Measurements from ENCODE around the gene TGFB3. TPM values are rescaled to one million over a fixed set of nuclear protein-coding genes. Genes with fewer than 3 reads are reported as not detected.
"Not testable (repeated sequence)": the region's sequence is repeated elsewhere in the genome, so short reads cannot be mapped to it uniquely, and the experiment has no call there.

TGFB3 gene
- total RNA-seq, 1 donor from 2014 or later = 0.91 TPM

DNA sequence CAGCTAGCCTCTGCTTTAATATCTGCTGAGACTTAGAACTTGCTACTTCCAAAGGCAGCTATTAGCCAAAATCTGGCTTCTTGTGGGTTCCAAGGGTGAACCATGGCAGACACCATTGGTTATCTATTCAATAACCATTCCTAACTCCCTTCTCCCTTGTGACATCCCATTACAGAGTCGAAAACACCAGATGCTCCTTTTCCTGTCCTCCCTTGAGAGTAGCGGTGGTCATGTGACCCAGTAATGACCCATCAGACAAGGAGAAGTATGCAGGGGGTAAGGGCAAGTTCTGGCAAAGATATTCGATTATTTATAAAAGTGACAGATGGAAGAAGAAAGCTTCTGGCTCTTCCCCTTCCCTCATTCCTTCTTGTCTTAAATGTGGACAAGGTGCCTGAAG is 20.1 kb downstream of the TGFB3 start:
- intact Hi-C loops (cut with micrococcal nuclease) = no loop called here

DNA sequence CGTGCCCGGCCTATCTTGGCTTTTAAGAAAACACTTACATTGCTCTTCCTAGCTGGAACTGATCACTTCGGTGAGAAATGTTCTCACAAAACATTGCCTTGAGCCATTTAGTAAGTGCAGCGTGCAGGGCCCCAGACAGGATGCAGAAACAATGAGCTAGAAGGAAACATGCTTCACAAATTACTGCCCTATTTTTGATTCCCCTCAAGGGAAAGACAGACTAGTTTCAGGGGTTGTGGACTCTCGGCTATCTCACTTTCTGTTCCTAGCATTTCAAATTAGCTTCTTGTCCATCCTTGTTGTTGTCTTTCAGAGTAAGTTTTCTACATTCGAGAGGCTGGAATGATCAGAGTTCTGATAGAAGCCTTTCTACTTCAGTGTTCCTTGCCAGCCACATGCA is 21.6 kb downstream of the TGFB3 start:
- intact Hi-C loops (cut with micrococcal nuclease) = no loop called here

DNA sequence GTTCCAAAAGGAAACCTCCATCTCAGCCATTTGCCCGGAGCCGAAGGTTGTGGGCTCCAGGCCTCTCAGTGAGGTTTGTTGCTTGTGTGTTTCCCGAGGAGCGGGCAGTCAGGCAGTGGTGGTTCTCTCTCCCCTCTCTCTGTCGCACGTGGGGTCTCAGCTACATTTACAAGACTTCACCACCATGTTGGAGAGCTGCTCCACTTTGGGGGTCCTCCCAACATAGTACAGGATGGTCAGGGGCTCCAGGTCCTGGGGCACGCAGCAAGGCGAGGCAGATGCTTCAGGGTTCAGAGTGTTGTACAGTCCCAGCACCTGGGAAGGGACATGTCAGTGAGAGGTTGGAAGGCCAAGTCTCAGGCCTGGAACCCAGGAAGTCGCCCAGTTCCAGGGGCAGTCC is 22.8 kb downstream of the TGFB3 start:
- intact Hi-C loops (cut with micrococcal nuclease) = no loop called here

DNA sequence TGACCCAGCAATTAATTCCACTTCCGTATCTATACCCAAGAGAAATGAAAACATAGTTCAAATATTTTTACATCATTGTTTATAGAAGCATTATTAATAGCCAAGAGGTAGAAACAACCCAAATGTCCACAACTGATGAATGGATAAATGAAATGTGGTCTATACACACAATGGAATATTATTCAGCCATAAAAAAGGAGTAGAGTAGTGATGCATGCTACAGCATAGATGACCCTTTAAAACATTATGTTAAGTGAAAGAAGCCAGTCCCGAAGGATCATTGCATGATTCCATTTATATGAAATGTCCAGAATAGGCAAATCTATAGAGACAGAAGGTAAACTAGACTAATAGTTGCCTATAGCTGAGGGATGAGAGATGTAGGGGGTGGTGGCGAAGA is 29.3 kb downstream of the TGFB3 start:
- intact Hi-C loops (cut with micrococcal nuclease) = no loop called here

DNA sequence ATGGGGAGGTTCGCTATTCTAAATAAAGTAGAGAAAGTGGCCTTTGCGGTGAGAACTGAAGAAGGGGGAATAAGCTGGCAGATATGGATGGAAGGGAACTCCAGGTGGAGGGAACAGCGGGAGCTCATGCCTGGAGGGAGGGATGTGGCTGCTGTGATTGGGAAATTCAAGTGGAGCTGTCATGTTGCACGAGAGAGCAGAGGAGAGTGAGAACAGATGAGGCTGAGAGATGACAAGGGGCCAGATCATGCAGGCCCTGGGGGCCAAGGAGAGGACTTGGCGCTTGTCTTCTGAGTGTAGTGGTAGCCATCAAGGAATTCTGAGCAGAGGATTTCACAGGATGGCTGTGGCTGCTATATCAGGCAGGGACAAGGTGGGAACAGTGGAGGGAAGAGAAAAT is 35.0 kb downstream of the TGFB3 start:
- intact Hi-C loops (cut with micrococcal nuclease) = no loop called here

DNA sequence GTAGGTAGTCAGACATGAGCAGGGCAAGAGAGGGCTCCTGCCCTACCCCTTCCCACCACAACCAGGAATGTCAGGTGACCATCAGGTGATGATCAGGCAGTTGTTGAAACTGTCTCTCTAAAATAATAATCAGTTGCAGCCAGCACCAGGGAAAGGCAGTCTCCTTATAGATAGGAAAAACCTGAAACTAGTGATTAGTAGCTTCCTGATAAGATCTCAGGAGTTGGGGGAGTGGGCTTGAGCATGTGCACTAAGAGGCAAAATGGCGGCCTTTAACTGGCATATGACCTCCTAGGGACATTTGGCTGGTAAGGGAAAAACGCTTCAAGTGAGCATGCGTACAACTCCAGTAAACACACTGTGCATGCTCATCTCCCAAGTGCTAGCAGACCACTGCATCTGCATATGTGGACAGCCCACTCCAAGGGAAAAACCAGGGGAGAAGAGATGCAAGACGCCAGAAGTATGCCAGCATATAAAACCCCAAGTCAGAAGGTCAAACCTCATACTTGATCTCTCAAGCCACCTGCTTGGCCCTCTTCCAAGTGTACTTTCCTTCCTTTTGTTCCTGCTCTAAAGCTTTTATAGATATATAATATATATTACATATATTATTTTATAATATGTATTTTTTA is 37.1 kb downstream of the TGFB3 start:
- intact Hi-C loops (cut with micrococcal nuclease) = no loop called here

DNA sequence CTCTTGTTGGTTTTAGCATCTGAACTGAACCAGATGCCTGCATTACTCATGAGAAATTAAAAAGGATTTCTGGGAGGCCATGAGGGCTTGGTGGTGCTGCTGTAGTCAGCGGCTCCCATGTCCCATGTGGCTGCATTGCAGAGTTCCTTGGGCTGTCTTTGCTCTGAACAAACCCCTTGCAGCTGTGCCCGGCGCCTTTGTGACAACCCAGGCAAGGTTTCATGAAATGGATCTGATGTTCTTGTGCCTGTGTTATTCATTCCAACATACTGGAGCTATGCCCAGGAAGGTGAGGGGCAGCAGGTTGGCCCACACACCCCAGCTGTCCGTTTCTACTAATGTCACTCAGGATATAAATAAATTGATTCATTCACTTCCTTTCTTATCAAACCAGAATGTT is 40.8 kb downstream of the TGFB3 start:
- intact Hi-C loops (cut with micrococcal nuclease) = no loop called here

DNA sequence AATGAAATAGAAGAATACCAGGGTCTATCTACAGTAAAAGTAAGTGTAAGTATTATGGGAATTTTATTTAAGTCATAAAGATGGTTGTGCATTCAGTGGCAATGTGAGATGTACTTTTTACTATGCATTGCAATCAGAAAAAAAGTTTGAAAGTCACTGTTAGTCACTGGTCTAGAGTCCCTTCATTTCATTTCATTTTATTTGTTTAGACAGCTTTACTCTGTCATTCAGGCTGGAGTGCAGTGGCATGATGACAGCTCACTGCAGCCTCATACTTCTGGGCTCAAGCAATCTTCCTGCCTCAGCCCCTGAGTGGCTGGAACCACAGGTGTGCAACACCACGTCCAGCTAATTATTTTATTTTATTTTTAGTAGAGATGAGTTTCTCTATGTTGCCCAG is 42.6 kb downstream of the TGFB3 start:
- intact Hi-C loops (cut with micrococcal nuclease) = no loop called here

DNA sequence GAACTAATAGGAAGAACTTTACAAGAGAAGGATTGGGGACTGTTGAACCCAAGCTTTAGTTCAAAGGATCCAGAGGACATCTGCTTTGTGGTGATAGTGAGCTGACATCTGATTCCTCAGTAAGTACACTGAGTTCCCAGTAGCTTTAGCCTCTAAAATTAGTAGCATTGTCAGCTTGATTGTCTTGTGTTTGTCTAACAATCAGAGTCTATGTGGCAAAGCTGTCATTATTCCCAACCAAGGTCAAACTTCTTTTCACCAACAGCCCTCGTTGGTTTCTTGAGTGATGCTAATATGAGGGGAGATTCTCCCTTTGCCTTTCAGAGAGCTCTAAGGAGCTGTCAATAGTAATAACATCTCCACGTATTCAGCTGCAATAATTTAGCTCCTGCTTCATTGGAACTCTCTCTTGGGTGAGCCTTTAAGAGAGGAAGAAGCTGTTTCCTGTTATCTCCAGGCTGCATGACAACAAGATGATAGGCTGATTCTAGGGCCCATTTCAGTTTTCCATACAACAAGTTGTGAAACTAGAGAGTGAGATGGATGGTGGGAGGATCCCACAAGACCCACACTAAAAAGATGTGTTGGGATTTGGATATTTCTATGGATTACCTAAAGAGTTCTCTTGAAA is 46.7 kb downstream of the TGFB3 start:
- intact Hi-C loops (cut with micrococcal nuclease) = no loop called here

DNA sequence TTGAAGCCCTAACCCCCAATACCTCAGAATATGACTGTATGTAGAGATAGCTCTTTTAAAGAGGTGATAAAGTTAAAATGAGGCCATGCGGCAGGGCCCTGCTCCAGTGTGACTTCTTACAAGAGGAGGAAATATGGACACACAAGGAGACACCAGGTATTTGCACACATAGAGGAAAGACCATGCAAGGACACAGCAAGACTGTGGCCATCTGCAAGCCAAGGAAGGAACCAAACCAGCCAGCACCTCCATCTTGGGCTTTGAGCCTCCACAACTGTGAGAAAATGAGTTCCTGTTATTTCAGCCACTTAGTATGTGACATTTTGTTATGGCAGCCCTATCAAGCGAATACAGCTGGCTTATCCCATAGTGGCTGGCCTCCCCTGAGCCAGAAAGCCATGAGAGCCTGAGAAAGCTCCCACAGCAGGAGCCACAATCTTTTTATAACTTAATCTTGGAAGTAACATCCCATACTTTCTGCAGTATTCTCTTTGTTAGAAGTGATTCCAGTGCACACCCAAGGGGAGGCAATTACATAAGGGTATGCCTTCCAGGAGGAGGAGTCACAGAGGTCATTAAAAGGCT is 48.0 kb downstream of the TGFB3 start:
- intact Hi-C loops (cut with micrococcal nuclease) = no loop called here

DNA sequence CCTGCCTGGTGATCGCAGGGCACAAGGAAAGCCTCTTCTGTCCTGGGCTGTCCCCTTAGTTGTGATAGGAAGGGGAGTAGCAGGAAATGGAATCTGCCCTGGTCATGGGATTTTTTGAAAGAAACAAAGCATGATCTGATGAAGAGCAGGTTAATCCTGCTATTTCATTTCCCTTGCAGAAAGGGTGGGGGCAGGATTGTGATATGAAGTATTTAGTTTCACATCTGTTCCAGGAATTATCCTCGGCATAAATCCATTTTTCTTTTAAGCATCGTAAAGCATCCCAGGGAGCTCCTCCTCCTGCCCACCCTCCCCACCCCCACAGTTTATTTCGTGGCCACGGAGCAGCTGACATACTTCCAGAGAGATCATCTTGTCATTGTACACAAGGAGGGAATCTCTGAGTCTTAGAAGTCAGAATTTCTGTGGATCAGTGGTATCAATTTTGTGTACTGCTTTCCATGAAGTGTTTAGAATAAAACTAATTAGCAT is 53.1 kb downstream of the TGFB3 start:
- intact Hi-C loops (cut with micrococcal nuclease) = no loop called here

DNA sequence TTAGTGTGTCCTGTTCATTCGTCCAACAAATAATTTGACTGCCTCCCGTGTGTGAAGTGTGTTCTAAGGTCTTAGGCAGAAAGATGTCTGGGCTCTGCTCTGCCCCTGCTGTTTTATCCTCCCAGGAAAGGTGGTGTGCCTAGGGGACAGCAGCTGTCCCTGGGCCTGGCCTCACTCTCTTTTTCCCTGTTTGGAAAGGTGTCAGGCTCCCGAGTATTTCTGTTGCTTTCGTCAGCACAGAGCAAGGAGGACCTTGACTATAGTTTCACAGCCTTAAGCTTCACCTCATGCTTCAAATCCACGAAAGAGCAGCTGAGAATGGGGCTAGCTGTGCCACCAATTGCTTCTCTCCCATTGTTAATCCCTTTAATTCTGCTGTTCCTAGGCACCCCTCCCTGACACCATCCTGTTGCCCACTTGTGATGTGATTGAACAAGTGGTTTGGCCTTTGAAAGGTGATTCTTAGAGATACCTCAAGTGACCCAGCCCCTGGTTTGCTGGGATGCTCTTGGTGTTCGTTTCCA is 54.2 kb downstream of the TGFB3 start:
- intact Hi-C loops (cut with micrococcal nuclease) = no loop called here

DNA sequence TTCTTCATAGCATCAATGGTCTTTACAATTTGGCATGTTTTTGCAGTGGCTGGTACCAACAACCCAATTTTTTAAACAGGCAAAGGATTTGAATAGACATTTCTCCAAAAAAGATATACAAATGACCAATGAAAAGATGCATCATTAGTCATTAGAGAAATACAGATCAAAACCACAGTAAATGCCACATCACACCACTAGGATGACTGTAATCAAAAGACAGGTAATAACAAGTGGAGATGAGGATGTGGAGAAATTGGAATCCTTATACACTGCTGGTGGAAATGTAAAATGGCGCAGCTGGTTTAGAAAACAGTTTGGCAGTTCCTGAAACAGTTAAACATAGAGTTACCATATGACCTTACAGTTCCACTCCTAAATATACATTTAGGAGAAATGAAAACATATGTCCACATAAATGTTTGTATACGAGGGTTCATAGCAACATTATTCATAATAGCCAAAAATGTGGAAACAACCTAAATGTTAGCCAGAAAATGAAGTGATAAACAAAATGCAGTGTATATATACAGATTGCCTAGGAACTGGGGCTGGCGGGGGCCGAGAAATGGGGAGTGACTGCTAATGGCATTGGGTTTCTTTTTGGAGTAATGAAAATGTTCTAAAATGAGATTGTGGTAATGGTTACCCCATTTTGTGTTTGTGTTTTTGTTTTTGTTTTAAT is 55.2 kb downstream of the TGFB3 start:
- intact Hi-C loops (cut with micrococcal nuclease) = no loop called here

DNA sequence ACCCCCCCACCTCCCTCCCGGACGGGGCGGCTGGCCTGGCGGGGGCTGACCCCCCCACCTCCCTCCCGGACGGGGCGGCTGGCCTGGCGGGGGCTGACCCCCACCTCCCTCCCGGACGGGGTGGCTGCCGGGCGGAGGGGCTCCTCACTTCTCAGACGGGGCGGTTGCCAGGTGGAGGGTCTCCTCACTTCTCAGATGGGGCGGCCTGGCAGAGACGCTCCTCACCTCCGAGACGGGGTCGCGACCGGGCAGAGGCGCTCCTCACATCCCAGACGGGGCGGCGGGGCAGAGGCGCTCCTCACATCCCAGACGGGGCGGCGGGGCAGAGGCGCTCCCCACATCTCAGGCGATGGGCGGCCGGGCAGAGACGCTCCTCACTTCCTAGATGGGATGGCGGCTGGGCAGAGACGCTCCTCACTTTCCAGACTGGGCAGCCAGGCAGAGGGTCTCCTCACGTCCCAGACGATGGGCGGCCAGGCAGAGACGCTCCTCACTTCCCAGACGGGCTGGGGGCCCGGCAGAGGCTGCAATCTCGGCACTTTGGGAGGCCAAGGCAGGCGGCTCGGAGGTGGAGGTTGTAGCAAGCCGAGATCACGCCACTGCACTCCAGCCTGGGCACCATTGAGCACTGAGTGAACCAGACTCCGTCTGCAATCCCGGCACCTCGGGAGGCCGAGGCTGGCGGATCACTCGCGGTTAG is 56.5 kb downstream of the TGFB3 start:
- intact Hi-C loops (cut with micrococcal nuclease) = not testable (repeated sequence)

DNA sequence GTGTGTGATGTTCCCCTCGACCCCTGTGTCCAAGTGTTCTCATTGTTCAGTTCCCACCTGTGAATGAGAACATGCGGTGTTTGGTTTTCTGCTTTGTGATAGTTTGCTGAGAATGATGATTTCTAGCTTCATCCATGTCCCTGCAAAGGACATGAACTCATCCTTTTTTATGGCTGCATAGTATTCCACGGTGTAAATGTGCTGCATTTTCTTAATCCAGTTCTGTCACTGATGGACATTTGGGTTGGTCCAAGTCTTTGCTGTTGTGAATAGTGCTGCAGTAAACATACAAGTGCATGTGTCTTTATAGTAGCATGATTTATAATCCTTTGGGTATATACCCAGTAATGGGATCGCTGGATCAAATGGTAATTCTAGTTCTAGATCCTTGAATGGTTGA is 61.4 kb downstream of the TGFB3 start:
- intact Hi-C loops (cut with micrococcal nuclease) = not testable (repeated sequence)

DNA sequence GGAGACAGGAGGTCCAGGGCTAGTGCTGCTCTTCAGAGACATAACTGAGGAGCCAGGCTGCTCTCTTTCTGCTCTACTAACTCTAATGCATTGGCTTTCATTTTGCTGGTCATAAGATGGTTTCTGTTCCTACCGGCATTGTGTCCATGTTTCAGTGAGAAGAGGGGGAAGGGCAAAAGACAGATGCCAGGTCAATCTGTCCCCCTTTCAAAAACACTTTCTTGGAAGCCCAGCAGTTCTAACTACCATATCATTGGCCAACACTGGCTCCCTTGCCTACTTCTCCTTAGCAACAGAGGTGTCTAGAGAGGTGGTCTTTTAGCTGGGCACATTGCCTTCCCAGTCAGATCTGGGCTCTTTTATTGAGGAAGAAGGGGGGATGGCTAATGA is 63.9 kb downstream of the TGFB3 start:
- intact Hi-C loops (cut with micrococcal nuclease) = no loop called here

DNA sequence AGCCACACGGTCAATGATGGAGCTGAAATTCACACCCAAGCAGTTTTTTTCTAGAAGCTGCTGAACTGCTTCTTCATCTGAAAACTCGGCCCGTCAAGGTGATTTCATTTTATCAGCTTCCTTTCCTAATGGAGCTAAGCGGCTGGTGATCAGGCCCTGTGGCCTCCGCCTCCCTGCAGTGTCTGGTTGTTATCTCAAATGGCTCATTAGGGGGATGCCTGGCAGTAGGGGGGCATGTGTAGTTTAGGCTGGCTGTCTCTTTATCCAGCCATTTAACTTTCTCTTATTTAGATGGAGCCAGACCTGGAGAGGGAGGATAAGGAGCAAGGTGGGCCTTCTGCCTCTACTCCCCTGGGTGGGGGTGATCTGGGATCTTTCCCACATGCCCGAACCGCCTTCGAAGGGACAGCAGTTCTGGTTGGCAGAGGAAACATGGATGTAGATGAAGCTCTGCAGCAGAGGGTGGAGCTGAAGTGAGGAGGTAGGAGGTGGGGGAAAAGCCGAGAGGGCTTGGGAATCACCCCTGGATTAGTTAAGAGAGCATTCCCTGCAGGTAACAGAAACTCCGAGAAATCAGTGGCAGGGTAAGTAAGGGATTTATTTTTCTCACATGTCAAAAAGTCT is 64.4 kb downstream of the TGFB3 start:
- intact Hi-C loops (cut with micrococcal nuclease) = no loop called here

DNA sequence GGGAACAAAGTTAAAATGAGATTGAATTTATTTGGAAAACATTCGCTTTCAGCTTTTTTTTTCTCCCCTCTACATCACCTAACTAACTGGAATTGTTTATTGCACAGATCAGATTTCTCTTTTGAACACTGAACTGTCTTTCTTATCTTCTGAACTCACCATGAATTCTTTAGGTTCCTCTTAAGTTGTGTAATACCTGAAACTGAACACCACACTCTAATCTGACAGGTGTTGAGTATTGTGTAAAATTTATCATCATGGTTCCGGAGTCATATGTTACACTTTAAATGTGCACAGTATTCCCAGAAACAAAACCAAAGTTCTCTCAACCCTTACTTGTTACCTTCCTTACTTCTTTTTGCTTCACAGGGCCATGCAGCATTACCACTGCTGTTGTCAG is 66.8 kb downstream of the TGFB3 start:
- intact Hi-C loops (cut with micrococcal nuclease) = no loop called here

DNA sequence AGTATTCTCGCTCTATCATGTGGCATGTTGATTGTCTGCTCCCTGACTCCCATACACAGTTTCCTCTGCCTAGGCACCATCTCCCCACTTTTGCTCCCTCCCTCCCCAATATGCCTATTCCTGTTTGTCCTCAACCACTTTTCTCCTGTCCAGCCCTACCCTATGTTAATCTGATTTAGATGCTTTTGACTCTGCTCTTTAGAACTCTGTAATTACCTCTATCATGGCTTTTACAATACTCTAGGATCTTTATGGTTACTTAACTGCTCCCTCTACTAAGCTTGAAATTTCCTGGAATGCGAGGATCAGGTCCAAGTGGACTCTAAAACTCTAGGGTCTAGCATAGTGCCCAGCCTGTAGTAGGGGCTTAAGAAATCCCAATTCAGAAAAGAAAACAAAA is 68.6 kb downstream of the TGFB3 start:
- intact Hi-C loops (cut with micrococcal nuclease) = no loop called here

DNA sequence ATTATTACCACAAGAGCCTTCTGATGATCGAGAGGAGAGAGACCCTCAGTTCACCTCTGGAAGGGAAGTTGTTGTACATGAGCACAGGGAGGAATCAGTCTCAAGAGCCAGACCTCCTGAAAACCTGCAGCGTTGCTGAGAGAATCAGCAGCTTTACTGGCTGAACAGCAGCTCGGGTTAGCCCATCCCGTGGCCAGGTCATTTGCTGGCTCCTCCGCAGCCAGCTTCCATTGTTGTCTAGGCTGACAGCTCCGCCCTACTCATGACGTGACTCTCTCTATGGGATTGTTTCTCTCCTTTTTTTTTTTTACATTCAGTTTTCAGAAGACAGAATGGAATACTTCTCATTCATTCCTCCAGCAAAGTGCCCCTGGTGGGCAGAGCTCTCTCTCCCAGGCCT is 69.9 kb downstream of the TGFB3 start:
- intact Hi-C loops (cut with micrococcal nuclease) = no loop called here

DNA sequence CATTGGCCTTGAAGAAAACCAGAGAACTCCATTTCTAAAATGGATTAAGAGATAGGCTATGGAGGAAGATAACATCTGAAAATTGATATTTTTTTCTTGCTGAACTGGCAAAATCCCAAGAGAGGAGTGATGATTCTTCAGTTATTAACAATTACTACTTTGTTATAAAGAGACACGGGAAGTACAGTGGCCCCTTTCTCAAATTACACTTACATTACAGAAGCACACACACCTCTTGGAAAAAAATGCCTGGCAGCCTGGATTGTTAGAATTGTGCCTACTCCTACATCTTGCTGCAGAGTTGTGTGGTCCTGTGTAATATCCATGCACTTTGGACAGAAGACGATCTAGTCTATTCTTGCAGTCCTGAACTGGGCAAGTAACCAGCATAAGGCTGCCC is 71.7 kb downstream of the TGFB3 start:
- intact Hi-C loops (cut with micrococcal nuclease) = no loop called here

Data from T-helper 1 cell treated with Interleukin-12 subunit alpha and Interleukin-12 subunit beta and Interleukin-4 antibody, amounts not matched to agents 30 ng/mL and 1 ng/mL, for 36 hours (primary cell).